Stomach (tissue), 9 donors: ENCODE results near the gene PLCG2. TPM values are rescaled to one million over a fixed set of nuclear protein-coding genes. Genes with fewer than 3 reads are reported as not detected.

ENCODE experiments used
- DNase-seq, 2 donors: peaks; one replicate each; pipeline versions ENCODE4 v3.0.0 to v3.0.0-alpha.2; 2013 to 2019
- H3K27ac ChIP-seq, 5 donors: fragments of 200-600 bp in 4 of 5; sonication (generic) in 4 of 5; one replicate each; pipeline ENCODE4 v1.5.1; 2013 to 2019; ENCODE audit warnings: mild to moderate bottlenecking in 1 of 5, moderate library complexity in 1 of 5
- H3K27me3 ChIP-seq, 3 donors: fragments of 200-600 bp; sonication (generic); one replicate each; pipeline ENCODE4 v1.5.1; 2017 to 2019; ENCODE audit warnings: mixed run types in 1 of 3
- H3K36me3 ChIP-seq, 4 donors: fragments of 200-600 bp; sonication (generic); 1 replicate in 3 of 4; 2 replicates in 1 of 4; pipeline ENCODE4 v1.5.1; 2016 to 2019
- H3K4me1 ChIP-seq, 4 donors: fragments of 200-600 bp; sonication (generic); one replicate each; pipeline ENCODE4 v1.5.1; 2016 to 2019
- H3K4me3 ChIP-seq, 4 donors: fragments of 200-600 bp; sonication (generic) in 3 of 4; one replicate each; pipeline ENCODE4 v1.5.1; 2016 to 2019; ENCODE audit warnings: mild to moderate bottlenecking in 1 of 4
- H3K9me3 ChIP-seq, 4 donors: fragments of 200-600 bp; sonication (generic); one replicate each; pipeline ENCODE4 v1.5.1; 2016 to 2019
- CTCF ChIP-seq, 7 experiments: fragments of 450-650 bp in 4 of 7; fragments of 200-600 bp in 3 of 7; sonication (generic) in 3 of 7; IDR thresholded peaks; one replicate each; pipeline ENCODE4 v1.5.1; 2016 to 2019; ENCODE audit warnings: antibody characterized with exemption in 7 of 7, control low read depth in 2 of 7, mild to moderate bottlenecking in 1 of 7
- EP300 ChIP-seq: sonication (generic); formaldehyde crosslinking; IDR thresholded peaks from one replicate; pipeline ENCODE4 v1.6.1; 2017; ENCODE audit warnings: antibody characterized with exemption
- POLR2A ChIP-seq, 4 donors: fragments of 450-650 bp; IDR thresholded peaks; one replicate each; pipeline ENCODE4 v1.6.1; 2016; ENCODE audit warnings: antibody characterized with exemption in 4 of 4, control low read depth in 2 of 4, mild to moderate bottlenecking in 1 of 4, moderate library complexity in 1 of 4
- POLR2AphosphoS5 ChIP-seq, 3 donors: sonication (generic); formaldehyde crosslinking; IDR thresholded peaks; one replicate each; pipeline ENCODE4 v1.6.1; 2016; ENCODE audit warnings: antibody characterized with exemption in 3 of 3
- WGBS, 5 donors: extraction: QIAGEN DNeasy Blood & Tissue Kit in 3 of 5; methylation state at CpG; one replicate each; pipeline versions ENCODE4 v1.1.5 to v1.1.7; 2013 to 2018; 5-methylcytosine and 5-hydroxymethylcytosine counted together
- intact Hi-C: fragments of 100-400 bp; cut with DNase I; formaldehyde crosslinking; loops from one replicate; pipeline ENCODE4 v1.15.1; 2023; ENCODE audit warnings: low total_unique reads
- polyA plus RNA-seq, 3 donors: library from polyadenylated mRNA; stranded (reverse); fragments of 200-250 nt; gene quantifications; one replicate each; pipeline ENCODE4 v1.2.3, GENCODE V29; 2013
- total RNA-seq, 5 donors: library from RNA; depleted of rRNA; stranded (reverse); fragments of >200 nt; gene quantifications; one replicate each; pipeline versions ENCODE4 v1.1.0 to v1.2.3, GENCODE V29; 2014 to 2016
- donor health status: healthy with polysubstance abuse.
- donor health status: Bipolar disorder and iron deficiency.
- donor health status: healthy.

The PLCG2 gene
- total and polyA plus RNA-seq, 8 donors: 0.87 to 68.5 (median 11.1) TPM

DNA sequence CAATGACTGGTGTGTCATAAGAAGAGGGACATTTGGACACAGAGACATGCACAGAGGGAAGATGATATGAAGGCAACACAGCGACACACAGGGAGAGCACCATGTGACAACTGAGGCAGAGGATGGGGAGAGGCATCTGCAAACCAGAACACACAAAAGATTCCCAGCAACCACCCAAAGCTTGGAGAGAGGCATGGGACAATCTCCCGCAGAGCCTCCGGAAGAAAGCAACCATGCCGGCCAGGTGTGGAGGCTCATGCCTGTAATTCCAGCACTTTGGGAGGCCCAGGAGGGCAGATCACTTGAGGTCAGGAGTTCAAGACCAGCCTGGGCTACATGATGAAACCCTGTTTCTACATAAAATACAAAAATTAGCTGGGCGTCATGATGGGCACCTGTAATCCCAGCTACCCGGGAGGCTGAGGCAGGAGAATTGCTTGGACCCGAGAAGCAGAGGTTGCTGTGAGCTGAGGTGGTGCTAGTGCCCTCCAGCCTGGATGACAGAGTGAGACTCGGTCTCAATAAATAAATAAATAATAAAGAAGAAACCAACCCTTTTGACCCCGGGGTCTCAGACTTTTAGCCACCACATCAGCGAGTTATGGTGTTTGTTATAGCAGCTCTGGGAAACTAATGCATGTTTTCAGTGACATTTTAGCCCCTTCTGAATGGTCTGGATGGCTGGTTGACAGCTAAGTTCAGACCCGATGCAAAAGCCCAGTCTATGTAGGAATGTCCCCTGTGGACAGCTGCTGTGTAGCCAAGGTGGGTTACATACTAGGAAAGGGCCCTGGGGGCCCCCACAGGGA lies 13.8 kb upstream of the PLCG2 start:
- Histone ChIP-seq H3K27me3 (peaks cover 0 to 22% (median 6%) of the 10 kb centered on the region in 3 donors), H3K9me3 (no peaks in the 10 kb centered on the region), H3K27ac (no peak overlapping the region), H3K36me3 (no peaks in the 10 kb centered on the region), H3K4me1 (peaks cover 0 to 13% (median 12%) of the 10 kb centered on the region in 4 donors), H3K4me3 (no peak overlapping the region)
- WGBS, 5 donors: 90 to 95% (median 93%) methylated on average over 11 of the region's 11 CpGs
- DNase-seq: no peak
- TF ChIP-seq POLR2AphosphoS5 (IDR thresholded peaks at IDR 0.05) (no peak), POLR2A (IDR thresholded peaks at IDR 0.05) (no peak), CTCF (IDR thresholded peaks at IDR 0.05) (no peak), EP300 (no peak)
- intact Hi-C loops: no loop called here

DNA sequence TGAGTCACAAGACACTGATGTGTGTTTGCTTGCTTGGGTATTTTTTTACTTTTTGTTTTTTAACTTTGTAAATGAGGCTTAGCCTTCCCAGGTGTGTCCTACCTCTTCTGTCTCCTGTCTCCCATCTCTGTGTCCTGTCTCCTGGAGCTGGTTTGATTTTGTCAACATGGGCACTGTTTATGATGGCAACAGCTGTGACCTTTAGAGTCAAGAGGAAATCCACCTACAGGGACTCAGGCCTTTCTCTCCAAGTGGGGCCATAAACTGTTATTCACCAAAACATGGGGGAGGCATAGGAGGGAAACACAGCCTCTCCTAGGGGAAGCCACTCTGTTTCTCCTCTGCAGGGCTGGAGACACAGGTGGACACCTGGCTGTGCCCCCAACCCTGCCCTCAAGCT lies 13.1 kb upstream of the PLCG2 start:
- no peaks in the 10 kb centered on the region for H3K9me3 ChIP-seq
- H3K36me3 ChIP-seq: no peaks in the 10 kb centered on the region
- H3K27me3 ChIP-seq: peaks cover 0 to 27% (median 6%) of the 10 kb centered on the region in 3 donors
- H3K4me1 ChIP-seq: peaks cover 0 to 13% (median 11%) of the 10 kb centered on the region in 4 donors
- no peak for DNase-seq
- TF ChIP-seq POLR2AphosphoS5 (IDR thresholded peaks at IDR 0.05) (no peak), EP300 (no peak), POLR2A (IDR thresholded peaks at IDR 0.05) (no peak), CTCF (IDR thresholded peaks at IDR 0.05) (no peak)
- H3K27ac ChIP-seq: no peak overlapping the region
- intact Hi-C loops: no loop called here
- no peak overlapping the region for H3K4me3 ChIP-seq

DNA sequence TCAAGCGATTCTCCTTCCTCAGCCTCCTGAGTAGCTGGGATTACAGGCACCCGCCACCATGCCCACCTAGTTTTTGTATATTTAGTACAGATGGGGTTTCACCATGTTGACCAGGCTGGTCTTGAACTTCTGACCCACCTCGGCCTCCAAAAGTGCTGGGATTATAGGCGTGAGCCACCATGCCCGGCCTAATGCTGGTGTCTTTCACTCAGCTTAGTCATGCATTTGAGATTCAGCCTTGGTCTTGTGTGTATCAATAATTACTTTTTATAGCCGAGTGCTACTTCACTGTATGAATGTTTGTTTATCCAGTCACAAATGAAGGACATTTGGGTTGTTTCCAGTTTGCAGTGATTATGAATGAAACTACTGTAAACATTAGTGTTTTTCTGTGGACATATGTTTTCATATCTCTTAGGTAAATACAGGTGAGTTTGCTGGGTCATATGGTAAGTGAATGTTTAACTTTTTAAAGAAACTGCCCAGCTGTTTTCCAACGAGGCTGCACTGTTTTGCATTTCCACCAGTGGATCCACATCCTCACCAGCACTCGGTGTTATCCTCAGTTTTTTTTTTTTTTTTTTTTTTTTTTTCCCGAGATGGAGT lies 11.0 kb upstream of the PLCG2 start:
- intact Hi-C loops: no loop called here
- no peak overlapping the region for H3K27ac ChIP-seq
- 36 to 60% (median 44%) methylated on average over 8 to 9 of the region's 9 CpGs for WGBS, 5 donors

DNA sequence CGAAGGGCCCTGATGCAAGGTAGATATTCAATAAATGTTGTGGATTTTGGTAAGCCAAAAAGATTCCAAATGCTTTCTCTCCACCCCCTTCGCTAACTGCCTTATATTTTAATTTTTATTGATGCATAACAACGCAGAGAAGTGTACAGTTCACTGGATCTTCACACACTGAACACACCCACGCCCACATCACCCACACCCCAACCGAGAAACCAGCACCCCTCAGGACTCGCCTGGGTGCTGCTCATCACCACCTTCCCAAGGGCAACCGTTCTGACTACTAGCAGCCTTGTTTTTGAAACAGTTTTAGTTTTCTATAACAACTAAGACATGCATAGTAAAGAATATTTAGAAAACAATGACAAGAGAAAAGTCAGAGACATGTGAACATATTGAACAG lies 9.1 kb upstream of the PLCG2 start:
- no peak overlapping the region for H3K4me3 ChIP-seq
- intact Hi-C loops: no loop called here
- H3K27ac ChIP-seq: no peak overlapping the region
- WGBS, 5 donors: 78 to 85% (median 82%) methylated on average over 7 of the region's 7 CpGs
- H3K27me3 ChIP-seq: peaks cover 0 to 45% (median 5%) of the 10 kb centered on the region in 3 donors
- DNase-seq: no peak
- TF ChIP-seq POLR2A (IDR thresholded peaks at IDR 0.05) (no peak), POLR2AphosphoS5 (IDR thresholded peaks at IDR 0.05) (no peak), CTCF (IDR thresholded peaks at IDR 0.05) (no peak), EP300 (no peak)
- H3K9me3 ChIP-seq: no peaks in the 10 kb centered on the region
- H3K36me3 ChIP-seq: no peaks in the 10 kb centered on the region
- H3K4me1 ChIP-seq: peaks cover 0 to 13% (median 11%) of the 10 kb centered on the region in 4 donors

More for the DNA sequence above, 11.0 kb upstream of the PLCG2 start:
- Histone ChIP-seq H3K4me1 (peaks cover 0 to 13% (median 11%) of the 10 kb centered on the region in 4 donors), H3K4me3 (no peak overlapping the region), H3K27me3 (peaks cover 0 to 37% (median 6%) of the 10 kb centered on the region in 3 donors), H3K36me3 (no peaks in the 10 kb centered on the region), H3K9me3 (no peaks in the 10 kb centered on the region)
- DNase-seq: peak in 1 of 2 donors; percentile 88
- peak in 2 of 3 donors; percentile 27 to 60 for TF ChIP-seq POLR2AphosphoS5 (IDR thresholded peaks at IDR 0.05)
- no peak for TF ChIP-seq POLR2A (IDR thresholded peaks at IDR 0.05)
